A549 (cell line): ENCODE results near the gene SIRT3.

Source experiments
- E2F6 ChIP-seq: IDR thresholded peaks from 2 replicates; pipeline ENCODE4 v1.6.1; 2012; ENCODE audit warnings: low read depth, borderline replicate concordance
- EP300 ChIP-seq, 2 experiments: fragments of >200 bp; sonication (Bioruptor Twin); formaldehyde crosslinking; IDR thresholded peaks; 2 replicates in 1 of 2; 3 replicates in 1 of 2; pipeline ENCODE4 v1.6.1; 2016 to 2017
- ESRRA ChIP-seq: fragments of 150-350 bp; IDR thresholded peaks from 2 replicates; pipeline ENCODE4 v1.6.1; 2014; ENCODE audit warnings: mild to moderate bottlenecking, low read length, borderline replicate concordance
- HES2 ChIP-seq: fragments of >200 bp; sonication (Bioruptor Twin); formaldehyde crosslinking; IDR thresholded peaks from 2 replicates; pipeline ENCODE4 v1.6.1; 2016
- JUN ChIP-seq, 2 experiments: fragments of >200 bp; sonication (Bioruptor Twin); formaldehyde crosslinking; IDR thresholded peaks; 2 replicates in 1 of 2; 3 replicates in 1 of 2; pipeline ENCODE4 v1.6.1; 2016 to 2017
- POLR2A ChIP-seq: IDR thresholded peaks from 2 replicates; pipeline ENCODE4 v1.6.1; 2012; ENCODE audit warnings: mild to moderate bottlenecking, low read length
- SMC3 ChIP-seq: fragments of >200 bp; sonication (Bioruptor Twin); formaldehyde crosslinking; IDR thresholded peaks from 3 replicates; pipeline ENCODE4 v1.6.1; 2018; ENCODE audit warnings: inconsistent platforms
- SREBF2 ChIP-seq: fragments of 450-650 bp; IDR thresholded peaks from 2 replicates; pipeline ENCODE4 v1.6.1; 2014; ENCODE audit warnings: mild to moderate bottlenecking, moderate library complexity
- USF2 ChIP-seq: fragments of 450-650 bp; IDR thresholded peaks from 2 replicates; pipeline ENCODE4 v1.6.1; 2014; ENCODE audit warnings: antibody characterized with exemption
- ZNF302 ChIP-seq: fragments of 250-450 bp; sonication (Bioruptor Pico); IDR thresholded peaks from 2 replicates; pipeline ENCODE4 v1.9.0; 2021; ENCODE audit warnings: inconsistent platforms, mild to moderate bottlenecking, moderate library complexity
- TF ChIP-seq, protein P1 (sequence below): fragments of >200 bp; sonication (Bioruptor Twin); formaldehyde crosslinking; IDR thresholded peaks from 3 replicates; pipeline ENCODE4 v1.5.1; 2016
- TF ChIP-seq, protein P2 (sequence below): IDR thresholded peaks from 2 replicates; pipeline ENCODE4 v1.6.1; 2012
- TF ChIP-seq, protein P3 (sequence below): IDR thresholded peaks from 2 replicates; pipeline ENCODE4 v1.6.1; 2012
- TF ChIP-seq, protein P4 (sequence below): fragments of 150-350 bp; IDR thresholded peaks from 2 replicates; pipeline ENCODE4 v1.6.1; 2014; ENCODE audit warnings: low read depth, mild to moderate bottlenecking, low read length

GRCh38 chr11:267491-267994 is 31.4 kb upstream of the SIRT3 start:
- TF ChIP-seq E2F6 (no peak), EP300 (IDR thresholded peaks at IDR 0.05) (no peak), JUN (IDR thresholded peaks at IDR 0.05) (no peak), ESRRA (no peak), SREBF2 (no peak), ZNF302 (CRISPR knock-in tag) (no peak), POLR2A (no peak), SMC3 (no peak), HES2 (no peak), USF2 (no peak)
- TF ChIP-seq, protein P1, sequence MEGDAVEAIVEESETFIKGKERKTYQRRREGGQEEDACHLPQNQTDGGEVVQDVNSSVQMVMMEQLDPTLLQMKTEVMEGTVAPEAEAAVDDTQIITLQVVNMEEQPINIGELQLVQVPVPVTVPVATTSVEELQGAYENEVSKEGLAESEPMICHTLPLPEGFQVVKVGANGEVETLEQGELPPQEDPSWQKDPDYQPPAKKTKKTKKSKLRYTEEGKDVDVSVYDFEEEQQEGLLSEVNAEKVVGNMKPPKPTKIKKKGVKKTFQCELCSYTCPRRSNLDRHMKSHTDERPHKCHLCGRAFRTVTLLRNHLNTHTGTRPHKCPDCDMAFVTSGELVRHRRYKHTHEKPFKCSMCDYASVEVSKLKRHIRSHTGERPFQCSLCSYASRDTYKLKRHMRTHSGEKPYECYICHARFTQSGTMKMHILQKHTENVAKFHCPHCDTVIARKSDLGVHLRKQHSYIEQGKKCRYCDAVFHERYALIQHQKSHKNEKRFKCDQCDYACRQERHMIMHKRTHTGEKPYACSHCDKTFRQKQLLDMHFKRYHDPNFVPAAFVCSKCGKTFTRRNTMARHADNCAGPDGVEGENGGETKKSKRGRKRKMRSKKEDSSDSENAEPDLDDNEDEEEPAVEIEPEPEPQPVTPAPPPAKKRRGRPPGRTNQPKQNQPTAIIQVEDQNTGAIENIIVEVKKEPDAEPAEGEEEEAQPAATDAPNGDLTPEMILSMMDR: no peak
- TF ChIP-seq, protein P2, sequence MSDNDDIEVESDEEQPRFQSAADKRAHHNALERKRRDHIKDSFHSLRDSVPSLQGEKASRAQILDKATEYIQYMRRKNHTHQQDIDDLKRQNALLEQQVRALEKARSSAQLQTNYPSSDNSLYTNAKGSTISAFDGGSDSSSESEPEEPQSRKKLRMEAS: peak; percentile 56
- TF ChIP-seq, protein P3, sequence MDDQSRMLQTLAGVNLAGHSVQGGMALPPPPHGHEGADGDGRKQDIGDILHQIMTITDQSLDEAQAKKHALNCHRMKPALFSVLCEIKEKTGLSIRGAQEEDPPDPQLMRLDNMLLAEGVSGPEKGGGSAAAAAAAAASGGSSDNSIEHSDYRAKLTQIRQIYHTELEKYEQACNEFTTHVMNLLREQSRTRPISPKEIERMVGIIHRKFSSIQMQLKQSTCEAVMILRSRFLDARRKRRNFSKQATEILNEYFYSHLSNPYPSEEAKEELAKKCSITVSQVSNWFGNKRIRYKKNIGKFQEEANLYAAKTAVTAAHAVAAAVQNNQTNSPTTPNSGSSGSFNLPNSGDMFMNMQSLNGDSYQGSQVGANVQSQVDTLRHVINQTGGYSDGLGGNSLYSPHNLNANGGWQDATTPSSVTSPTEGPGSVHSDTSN: no peak
- TF ChIP-seq, protein P4, sequence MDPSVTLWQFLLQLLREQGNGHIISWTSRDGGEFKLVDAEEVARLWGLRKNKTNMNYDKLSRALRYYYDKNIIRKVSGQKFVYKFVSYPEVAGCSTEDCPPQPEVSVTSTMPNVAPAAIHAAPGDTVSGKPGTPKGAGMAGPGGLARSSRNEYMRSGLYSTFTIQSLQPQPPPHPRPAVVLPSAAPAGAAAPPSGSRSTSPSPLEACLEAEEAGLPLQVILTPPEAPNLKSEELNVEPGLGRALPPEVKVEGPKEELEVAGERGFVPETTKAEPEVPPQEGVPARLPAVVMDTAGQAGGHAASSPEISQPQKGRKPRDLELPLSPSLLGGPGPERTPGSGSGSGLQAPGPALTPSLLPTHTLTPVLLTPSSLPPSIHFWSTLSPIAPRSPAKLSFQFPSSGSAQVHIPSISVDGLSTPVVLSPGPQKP: no peak
